AML-193 (cell line): ENCODE measurements around the gene TRIP10.
"Not testable (repeated sequence)": the region's sequence is repeated elsewhere in the genome, so short reads cannot be mapped to it uniquely, and the experiment has no call there.

ENCODE experiments used
- DNase-seq, 2 experiments: peaks; one replicate each; lab custom pipeline; 2025; lab: John Stamatoyannopoulos, UW

TRIP10 gene

DNA sequence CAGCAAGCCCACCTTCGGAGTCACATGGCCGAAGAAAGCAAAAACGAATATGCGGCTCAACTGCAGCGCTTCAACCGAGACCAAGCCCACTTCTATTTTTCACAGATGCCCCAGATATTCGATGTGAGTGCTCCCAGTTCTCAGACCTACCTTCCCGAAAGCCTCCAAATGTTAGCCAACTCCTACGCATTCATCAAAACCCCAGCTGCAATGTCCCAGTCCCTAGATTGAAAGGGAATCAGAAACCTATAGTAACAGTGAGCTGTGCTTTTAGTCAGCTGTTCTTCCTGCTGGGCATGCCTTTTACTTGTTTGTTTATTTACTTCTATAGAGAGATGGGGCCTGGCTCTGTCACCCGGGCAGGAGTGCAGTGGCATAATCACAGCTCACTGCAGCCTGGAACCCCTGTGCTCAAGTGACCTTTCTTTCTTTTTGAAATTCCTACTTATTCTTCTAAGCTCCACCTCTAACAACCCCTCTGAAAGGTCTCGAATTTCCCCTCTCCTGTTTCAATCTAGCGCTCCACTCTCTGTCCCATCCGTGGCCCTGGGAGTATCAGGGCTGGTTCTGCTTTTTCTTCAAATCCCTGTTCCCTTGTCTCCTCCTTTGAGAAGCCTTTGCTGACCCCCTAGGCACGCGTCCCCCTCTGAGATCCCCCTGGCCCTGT lies 4.4 kb downstream of the TRIP10 start:
- DNase-seq, result no peak

GRCh38 chr19:6744381-6745301 lies 5.2 kb downstream of the TRIP10 start:
- DNase-seq, result no peak

DNA sequence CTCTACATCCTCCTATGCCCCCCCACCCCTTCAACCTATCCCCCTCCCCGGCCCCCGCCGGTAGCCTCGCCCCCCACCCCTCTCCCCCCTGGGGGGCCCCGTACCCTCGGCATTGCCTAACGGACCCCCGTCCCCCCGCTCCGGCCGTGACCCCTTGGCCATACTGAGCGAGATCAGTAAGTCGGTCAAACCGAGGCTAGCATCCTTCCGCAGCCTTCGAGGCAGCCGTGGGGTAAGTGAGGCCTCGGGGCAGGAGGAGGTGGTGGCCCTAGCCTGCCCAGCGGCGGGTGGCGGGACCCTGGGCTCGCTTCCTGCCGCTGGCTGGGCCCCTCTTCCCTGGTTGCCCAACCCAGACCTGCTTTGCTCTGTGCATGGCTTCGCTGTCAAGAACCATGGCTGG lies 6.5 kb downstream of the TRIP10 start:
- DNase-seq, result no peak

GRCh38 chr19:6748543-6748942 lies 9.1 kb downstream of the TRIP10 start:
- not testable (repeated sequence) for DNase-seq

DNA sequence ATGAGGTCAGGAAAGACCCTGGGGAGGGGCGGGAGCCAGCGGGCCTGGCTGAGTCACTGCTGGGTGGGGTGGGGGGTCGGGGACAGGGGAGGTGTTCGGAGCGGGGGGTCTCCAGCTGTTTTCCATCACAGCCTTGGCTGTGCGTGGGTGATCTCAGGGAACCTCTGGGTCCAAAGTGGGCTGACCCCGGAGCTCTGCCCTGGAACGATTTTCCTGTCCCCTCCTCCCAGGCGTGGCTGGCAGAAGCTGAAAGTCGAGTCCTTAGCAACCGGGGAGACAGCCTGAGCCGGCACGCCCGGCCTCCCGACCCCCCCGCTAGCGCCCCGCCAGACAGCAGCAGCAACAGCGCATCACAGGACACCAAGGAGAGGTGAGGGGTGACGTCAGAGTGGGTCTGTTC lies 10.6 kb downstream of the TRIP10 start:
- no peak for DNase-seq

DNA sequence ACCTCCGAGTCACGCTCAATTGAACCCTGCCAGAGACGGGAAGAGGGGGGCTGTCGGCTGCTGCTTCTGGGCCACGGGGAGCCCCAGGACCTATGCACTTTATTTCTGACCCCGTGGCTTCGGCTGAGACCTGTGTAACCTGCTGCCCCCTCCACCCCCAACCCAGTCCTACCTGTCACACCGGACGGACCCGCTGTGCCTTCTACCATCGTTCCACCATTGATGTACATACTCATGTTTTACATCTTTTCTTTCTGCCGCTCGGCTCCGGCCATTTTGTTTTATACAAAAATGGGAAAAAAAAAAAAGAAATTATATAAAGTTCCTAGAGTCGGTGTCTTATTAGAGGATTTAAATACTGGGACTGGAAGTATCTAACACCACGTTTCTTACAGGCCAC lies 11.7 kb downstream of the TRIP10 start:
- no peak for DNase-seq

DNA sequence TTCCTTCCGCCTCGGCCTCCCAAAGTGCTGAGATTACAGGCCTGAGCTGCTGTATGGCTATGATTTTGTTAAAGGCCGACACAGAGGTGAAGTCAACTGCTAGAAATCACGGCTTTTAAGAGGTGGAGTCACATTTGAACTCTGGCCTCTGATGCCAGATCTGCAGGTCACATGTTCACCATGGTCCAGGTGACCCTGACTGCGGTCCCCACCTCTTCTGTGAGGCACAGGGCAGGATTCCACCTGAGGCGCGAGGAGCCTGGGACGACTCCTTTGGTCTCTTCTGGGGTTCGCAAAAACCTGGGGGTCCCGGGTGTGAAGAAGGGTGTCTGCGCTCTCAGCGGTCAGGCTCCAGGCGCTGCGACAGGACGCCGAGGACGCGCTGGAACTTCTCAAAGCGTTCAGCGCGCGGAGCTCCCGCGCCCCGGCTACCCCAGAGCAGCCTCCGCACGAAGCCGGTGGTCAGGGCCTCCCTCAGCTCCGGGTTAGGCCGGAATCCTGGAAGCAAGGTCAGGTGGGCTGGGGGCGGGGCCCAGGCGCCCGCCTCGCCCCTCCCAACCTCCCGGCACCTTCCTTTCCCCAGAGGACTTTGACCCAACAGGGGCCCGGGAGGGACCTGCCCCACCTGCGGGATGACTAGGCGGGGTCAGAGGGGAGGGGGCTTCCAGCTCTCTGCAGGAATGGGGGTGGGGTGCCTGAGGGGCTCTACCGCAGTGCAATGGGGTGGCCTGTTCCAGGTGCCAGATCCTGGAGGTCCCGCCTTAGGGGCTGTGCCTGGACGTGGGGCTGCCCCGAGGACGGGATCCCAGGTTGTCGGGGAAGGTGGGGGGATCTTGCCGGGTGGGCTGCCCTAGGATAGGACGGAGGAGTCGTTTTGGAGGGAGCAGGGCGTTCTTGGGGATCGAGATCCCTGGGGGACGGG lies 13.0 kb downstream of the TRIP10 start:
- DNase-seq, result no peak

GRCh38 chr19:6753178-6754031 lies 13.9 kb downstream of the TRIP10 start:
- DNase-seq, result peak; percentile 79 to 82

- DNase-seq, result no peak
Measured at GRCh38 chr19:6754136-6754535, 14.7 kb downstream of the TRIP10 start.

GRCh38 chr19:6754653-6755463 lies 15.4 kb downstream of the TRIP10 start:
- no peak for DNase-seq

DNA sequence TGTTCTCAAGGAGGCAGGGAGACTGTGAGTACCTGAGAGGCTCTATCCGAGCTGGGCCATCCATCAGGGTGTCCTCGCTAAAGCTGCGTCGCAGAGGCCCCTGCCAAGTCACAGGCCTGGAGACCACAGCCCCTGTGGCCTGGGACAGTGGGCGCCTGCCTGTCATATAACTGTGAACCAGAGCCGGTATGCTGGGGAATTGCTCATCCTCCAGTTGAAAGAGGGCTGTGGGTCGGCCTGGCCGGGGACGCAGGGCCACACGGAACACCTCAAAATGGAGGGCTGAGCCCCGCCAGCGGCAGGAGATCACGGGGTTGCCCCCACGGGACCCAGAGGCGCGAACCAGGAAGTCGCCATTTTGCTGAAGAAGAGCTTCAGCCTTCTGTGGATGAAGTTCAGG lies 21.1 kb downstream of the TRIP10 start:
- no peak for DNase-seq

DNA sequence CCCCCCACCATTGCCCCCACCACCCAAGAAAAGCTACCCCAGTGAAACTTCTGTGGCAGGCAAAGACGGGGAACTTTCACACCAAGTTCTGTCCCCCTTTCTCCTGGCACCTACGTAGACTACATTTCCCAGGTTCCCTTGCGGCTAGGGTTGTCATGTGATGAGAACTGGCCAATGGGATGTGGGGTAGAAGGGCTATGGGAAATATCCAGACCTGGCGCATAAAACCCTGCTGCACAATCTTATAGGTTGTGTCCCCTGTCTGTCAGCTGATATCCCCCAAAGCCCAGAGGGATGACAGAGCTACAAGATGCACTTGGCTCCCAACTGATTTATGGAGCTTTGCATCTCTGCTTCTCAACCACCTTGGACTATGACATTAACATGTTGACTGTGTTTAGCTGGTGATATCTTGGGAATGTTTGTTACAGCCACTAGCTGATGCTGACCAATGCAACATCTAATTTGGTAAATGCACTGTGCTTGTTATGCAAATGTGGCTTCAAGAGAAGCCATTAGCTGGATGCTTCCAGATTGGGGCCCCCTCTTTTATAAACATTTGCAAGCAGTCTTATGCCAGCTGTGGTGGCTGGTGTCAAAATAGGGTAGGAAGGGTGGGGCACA lies 21.7 kb downstream of the TRIP10 start:
- DNase-seq, result no peak

GRCh38 chr19:6762253-6762797 lies 22.8 kb downstream of the TRIP10 start:
- DNase-seq, result not testable (repeated sequence)

GRCh38 chr19:6765738-6766356 lies 26.4 kb downstream of the TRIP10 start:
- no peak for DNase-seq

DNA sequence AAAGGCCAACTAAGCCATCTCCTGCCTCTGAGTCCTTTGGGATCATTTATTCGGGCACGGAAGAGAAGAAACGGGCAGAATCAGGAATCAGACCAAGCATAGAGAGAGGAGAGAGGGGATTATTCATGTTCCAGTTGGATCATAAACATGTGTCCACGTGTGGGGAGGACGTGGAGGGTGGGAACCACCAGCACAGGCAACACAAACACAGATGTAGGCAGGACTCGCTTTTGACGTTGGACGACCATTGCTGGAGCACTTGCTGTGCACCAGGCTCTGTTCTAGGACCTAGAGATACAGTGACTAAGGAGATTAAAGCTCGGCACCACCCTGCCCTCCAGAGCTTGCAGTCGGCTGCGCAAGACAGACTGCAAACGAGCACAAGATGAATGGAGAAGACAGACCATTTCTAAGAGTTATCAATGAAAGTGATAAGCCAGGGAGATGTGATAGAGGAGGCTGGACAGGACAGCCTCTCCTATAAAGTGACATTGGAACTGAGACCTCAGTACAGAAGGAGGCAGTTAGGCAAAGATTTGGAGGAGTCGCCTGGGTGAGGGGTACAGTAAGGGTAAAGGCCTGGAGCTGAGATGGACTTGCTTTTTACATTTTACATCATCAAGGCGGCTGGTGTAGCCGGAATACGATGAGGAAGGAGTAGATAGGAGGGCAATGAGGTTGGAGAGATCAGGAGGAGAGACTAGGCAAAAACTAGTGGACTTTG lies 27.0 kb downstream of the TRIP10 start:
- DNase-seq, result peak in 1 of 2 experiments; percentile 3

- no peak for DNase-seq
Measured at GRCh38 chr19:6767081-6767356, 27.5 kb downstream of the TRIP10 start.

- DNase-seq, result peak; percentile 78 to 85
Measured at GRCh38 chr19:6767357-6768235, 28.1 kb downstream of the TRIP10 start, which contains the start of gene SH2D3A. SH2D3A (minus strand) TSS chr19:6767435; CDS start chr19:6763748, 3,687 bp downstream.
